ENCODE data around the gene RAG1.

- TF ChIP-seq EZH2 (IDR thresholded peaks at IDR 0.05; ENCODE audit: insufficient read depth, poor library complexity, severe bottlenecking) (no peak), EZH2phosphoT487 (IDR thresholded peaks at IDR 0.05; ENCODE audit: insufficient read depth, low read depth) (no peak)
These were observed 15.9 kb downstream of the RAG1 start for GRCh38 chr11:36583667-36584066.

All from GM23248 (cell line).